Keratinocyte (primary cell): ENCODE measurements around the gene THBS4. TPM values are rescaled to one million over a fixed set of nuclear protein-coding genes. Genes with fewer than 3 reads are reported as not detected.

Experiments
- DNase-seq: peaks from one replicate; pipeline ENCODE4 v3.0.0-alpha.2; 2011; ENCODE audit warnings: low read depth, missing footprints, low spot score
- FAIRE-seq: peaks from 2 replicates; lab custom pipeline; 2011; peaks lifted over from hg19 to GRCh38; lab: Jason Lieb, UNC
- H2AFZ ChIP-seq: 2 replicates; pipeline ENCODE4 v1.6.0; 2012; ENCODE audit warnings: low read length, control low read depth, inconsistent platforms; ENCODE audit not compliant: control insufficient read depth
- H3K27ac ChIP-seq: 2 replicates; pipeline ENCODE4 v1.5.1; 2011; ENCODE audit warnings: low read length; ENCODE audit not compliant: control insufficient read depth, insufficient read depth
- H3K27me3 ChIP-seq: 3 replicates; pipeline ENCODE4 v1.6.0; 2011; ENCODE audit warnings: low read length; ENCODE audit not compliant: control insufficient read depth, insufficient read depth; ENCODE audit errors: extremely low read depth
- H3K36me3 ChIP-seq, 2 experiments: 2 replicates in 1 of 2; 3 replicates in 1 of 2; pipeline ENCODE4 v1.5.1; 2011; ENCODE audit warnings: low read length in 2 of 2, mild to moderate bottlenecking in 1 of 2; ENCODE audit not compliant: control insufficient read depth in 2 of 2, insufficient read depth in 2 of 2; ENCODE audit errors: extremely low read depth in 1 of 2
- H3K4me1 ChIP-seq: 3 replicates; pipeline ENCODE4 v1.5.1; 2011; ENCODE audit warnings: low read length; ENCODE audit not compliant: control insufficient read depth, insufficient read depth; ENCODE audit errors: extremely low read depth
- H3K4me2 ChIP-seq: 3 replicates; pipeline ENCODE4 v1.6.0; 2011; ENCODE audit warnings: low read depth, low read length; ENCODE audit not compliant: control insufficient read depth, insufficient read depth; ENCODE audit errors: extremely low read depth
- H3K4me3 ChIP-seq, 3 experiments: fragments of 200-600 bp in 1 of 3; sonication (generic) in 1 of 3; 2 replicates in 2 of 3; 3 replicates in 1 of 3; pipeline ENCODE4 v1.5.1; 2011 to 2016; ENCODE audit warnings: low read length in 3 of 3, mild to moderate bottlenecking in 3 of 3, control low read depth in 2 of 3, inconsistent platforms in 1 of 3, low read depth in 1 of 3, mixed read lengths in 1 of 3, mixed run types in 1 of 3, moderate library complexity in 1 of 3; ENCODE audit not compliant: control insufficient read depth in 2 of 3, insufficient read depth in 2 of 3; ENCODE audit errors: extremely low read depth in 1 of 3
- H3K79me2 ChIP-seq: 2 replicates; pipeline ENCODE4 v1.6.0; 2012; ENCODE audit warnings: low read length; ENCODE audit not compliant: control insufficient read depth, insufficient read depth
- H3K9ac ChIP-seq: 3 replicates; pipeline ENCODE4 v1.6.0; 2011; ENCODE audit warnings: low read length; ENCODE audit not compliant: control insufficient read depth, insufficient read depth; ENCODE audit errors: extremely low read depth
- H3K9me1 ChIP-seq: 3 replicates; pipeline ENCODE4 v1.6.0; 2011; ENCODE audit warnings: low read length; ENCODE audit not compliant: control insufficient read depth, insufficient read depth; ENCODE audit errors: extremely low read depth
- H3K9me3 ChIP-seq: 2 replicates; pipeline ENCODE4 v1.5.1; 2012; ENCODE audit warnings: low read depth, low read length; ENCODE audit not compliant: control insufficient read depth
- H4K20me1 ChIP-seq: 3 replicates; pipeline ENCODE4 v1.6.0; 2011; ENCODE audit warnings: low read length; ENCODE audit not compliant: control insufficient read depth, insufficient read depth; ENCODE audit errors: extremely low read depth
- EZH2 ChIP-seq: IDR thresholded peaks from one replicate; pipeline ENCODE4 v1.6.1; 2012; ENCODE audit warnings: inconsistent platforms, mild to moderate bottlenecking, low read length, moderate library complexity
- dilution Hi-C: fragments of 300-500 bp; cut with MboI; formaldehyde crosslinking; loops from one replicate; pipeline ENCODE4 v1.7.0; 2020; ENCODE audit warnings: low sequenced_read_pairs; ENCODE audit not compliant: extremely low pct_ligation_motif_present
- polyA plus RNA-seq, 5 experiments: library from polyadenylated mRNA; depleted of rRNA in 3 of 5; stranded (reverse) in 3 of 5; stranded (forward) in 1 of 5; unstranded in 1 of 5; fragments of >200 nt; gene quantifications; 1 replicate in 1 of 5; 2 replicates in 3 of 5; 3 replicates in 1 of 5; pipeline versions ENCODE4 v1.2.1 to v1.2.3, GENCODE V29; 2011 to 2012; ENCODE audit warnings: missing spikeins in 2 of 5, low read depth in 1 of 5, low replicate concordance in 1 of 5
- TF ChIP-seq, protein P1 (sequence below), 3 experiments: IDR thresholded peaks in 1 of 3; conservative IDR thresholded peaks in 1 of 3; optimal IDR thresholded peaks in 1 of 3; 2 replicates in 2 of 3; 3 replicates in 1 of 3; pipeline versions ENCODE3 to v1.5.1; 2011; ENCODE audit warnings: low read length in 3 of 3, mild to moderate bottlenecking in 3 of 3, moderate library complexity in 2 of 3, control low read depth in 1 of 3, inconsistent platforms in 1 of 3; ENCODE audit not compliant: insufficient read depth in 2 of 3; ENCODE audit errors: extremely low read depth in 1 of 3

Gene THBS4
- polyA plus RNA-seq, 1 donor (not counting 4 experiments of a cell fraction or from before 2014, with no cell fraction given) = 0.47 TPM

DNA sequence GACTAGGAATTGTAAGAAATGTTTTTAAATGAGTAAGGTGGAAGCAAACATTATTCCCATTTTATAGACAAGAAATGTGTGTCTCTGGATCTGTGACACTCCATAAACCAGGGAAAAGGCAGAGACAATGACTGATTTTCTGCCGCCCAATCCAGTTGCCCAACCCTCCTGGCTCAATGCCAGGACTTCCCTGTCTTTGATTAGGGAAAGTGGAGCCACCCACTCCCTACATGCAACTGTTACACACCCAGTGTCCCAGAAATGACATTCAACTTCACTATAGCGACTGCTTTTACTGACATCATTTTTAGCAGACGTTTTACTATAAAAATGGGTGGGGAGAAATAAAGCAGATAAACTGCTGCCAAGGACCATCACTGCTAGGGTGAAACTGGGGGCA is 79.7 kb downstream of the THBS4 start:
- no peak overlapping the region for H3K4me2 ChIP-seq
- no peaks in the 10 kb centered on the region for H4K20me1 ChIP-seq
- H2AFZ ChIP-seq = no peak overlapping the region
- H3K9me3 ChIP-seq = no peaks in the 10 kb centered on the region
- H3K27ac ChIP-seq = no peak overlapping the region
- H3K9ac ChIP-seq = no peak overlapping the region
- no peak for DNase-seq
- H3K36me3 ChIP-seq = no peaks in the 10 kb centered on the region
- no peaks in the 10 kb centered on the region for H3K27me3 ChIP-seq
- TF ChIP-seq, protein P1, sequence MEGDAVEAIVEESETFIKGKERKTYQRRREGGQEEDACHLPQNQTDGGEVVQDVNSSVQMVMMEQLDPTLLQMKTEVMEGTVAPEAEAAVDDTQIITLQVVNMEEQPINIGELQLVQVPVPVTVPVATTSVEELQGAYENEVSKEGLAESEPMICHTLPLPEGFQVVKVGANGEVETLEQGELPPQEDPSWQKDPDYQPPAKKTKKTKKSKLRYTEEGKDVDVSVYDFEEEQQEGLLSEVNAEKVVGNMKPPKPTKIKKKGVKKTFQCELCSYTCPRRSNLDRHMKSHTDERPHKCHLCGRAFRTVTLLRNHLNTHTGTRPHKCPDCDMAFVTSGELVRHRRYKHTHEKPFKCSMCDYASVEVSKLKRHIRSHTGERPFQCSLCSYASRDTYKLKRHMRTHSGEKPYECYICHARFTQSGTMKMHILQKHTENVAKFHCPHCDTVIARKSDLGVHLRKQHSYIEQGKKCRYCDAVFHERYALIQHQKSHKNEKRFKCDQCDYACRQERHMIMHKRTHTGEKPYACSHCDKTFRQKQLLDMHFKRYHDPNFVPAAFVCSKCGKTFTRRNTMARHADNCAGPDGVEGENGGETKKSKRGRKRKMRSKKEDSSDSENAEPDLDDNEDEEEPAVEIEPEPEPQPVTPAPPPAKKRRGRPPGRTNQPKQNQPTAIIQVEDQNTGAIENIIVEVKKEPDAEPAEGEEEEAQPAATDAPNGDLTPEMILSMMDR (optimal IDR thresholded peaks at IDR 0.05 in 1 of 3, IDR thresholded peaks at IDR 0.05 in 1 of 3, conservative IDR thresholded peaks at IDR 0.05 in 1 of 3; ENCODE audit: extremely low read depth in 1 of 3, insufficient read depth in 2 of 3, low read length in 3 of 3) = no peak
- no peak for TF ChIP-seq EZH2
- dilution Hi-C loops = no loop called here
- no peak overlapping the region for H3K4me3 ChIP-seq
- no peaks in the 10 kb centered on the region for H3K79me2 ChIP-seq
- no peaks in the 10 kb centered on the region for H3K9me1 ChIP-seq
- FAIRE-seq = no peak
- no peaks in the 10 kb centered on the region for H3K4me1 ChIP-seq

DNA sequence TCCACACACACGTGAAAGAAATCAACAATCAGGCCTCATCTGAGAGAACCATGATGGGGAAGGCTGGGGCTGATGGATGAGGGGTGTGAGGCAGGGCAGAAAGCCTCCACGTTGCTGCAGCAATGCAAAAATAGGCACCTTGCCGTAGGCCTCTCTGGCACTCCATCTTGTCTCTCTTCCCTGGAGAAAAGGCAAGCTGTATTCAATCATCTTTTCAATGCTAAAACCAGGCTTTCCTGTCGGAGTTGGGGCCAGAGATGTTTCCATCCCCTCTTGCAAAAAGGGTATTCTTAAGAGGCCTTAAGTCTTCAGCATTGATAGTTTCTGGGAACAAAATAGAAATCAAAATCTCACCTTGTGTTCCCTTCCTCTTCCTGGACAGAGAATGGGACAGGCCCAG is 80.9 kb downstream of the THBS4 start:
- Histone ChIP-seq H3K79me2 (no peaks in the 10 kb centered on the region), H3K4me3 (no peak overlapping the region), H3K9me3 (no peaks in the 10 kb centered on the region), H3K36me3 (no peaks in the 10 kb centered on the region), H3K9me1 (no peaks in the 10 kb centered on the region), H3K27ac (no peak overlapping the region), H2AFZ (no peak overlapping the region), H4K20me1 (no peaks in the 10 kb centered on the region), H3K27me3 (no peaks in the 10 kb centered on the region), H3K9ac (no peak overlapping the region), H3K4me2 (no peak overlapping the region), H3K4me1 (no peaks in the 10 kb centered on the region)
- dilution Hi-C loops = no loop called here
- no peak for TF ChIP-seq EZH2
- TF ChIP-seq, protein P1 (optimal IDR thresholded peaks at IDR 0.05 in 1 of 3, IDR thresholded peaks at IDR 0.05 in 1 of 3, conservative IDR thresholded peaks at IDR 0.05 in 1 of 3; ENCODE audit: extremely low read depth in 1 of 3, insufficient read depth in 2 of 3, low read length in 3 of 3) = no peak
- no peak for FAIRE-seq
- no peak for DNase-seq
